ENCODE measurements around the gene ZNF518B.

DNA sequence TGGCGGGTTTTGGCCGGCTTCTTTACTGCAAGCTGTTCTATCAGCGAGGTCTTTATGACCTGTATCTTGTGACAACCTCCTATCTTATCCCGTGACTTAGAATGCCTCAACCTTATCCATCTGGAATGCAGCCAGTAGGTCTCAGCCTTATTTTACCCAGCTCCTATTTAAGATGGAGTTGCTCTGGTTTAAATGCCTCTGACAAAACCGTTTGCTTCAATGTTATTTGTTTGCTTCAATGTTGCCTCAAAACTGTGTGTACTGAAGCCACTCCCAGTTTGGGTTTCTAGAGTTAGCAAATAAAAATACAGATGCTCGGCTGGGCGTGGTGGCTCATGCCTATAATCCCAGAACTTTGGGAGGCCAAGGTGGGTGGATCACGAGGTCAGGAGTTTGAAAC lies 51.6 kb downstream of the ZNF518B start:
- TF ChIP-seq EP300 (IDR thresholded peaks at IDR 0.05), result no peak
- TF ChIP-seq, protein P1, sequence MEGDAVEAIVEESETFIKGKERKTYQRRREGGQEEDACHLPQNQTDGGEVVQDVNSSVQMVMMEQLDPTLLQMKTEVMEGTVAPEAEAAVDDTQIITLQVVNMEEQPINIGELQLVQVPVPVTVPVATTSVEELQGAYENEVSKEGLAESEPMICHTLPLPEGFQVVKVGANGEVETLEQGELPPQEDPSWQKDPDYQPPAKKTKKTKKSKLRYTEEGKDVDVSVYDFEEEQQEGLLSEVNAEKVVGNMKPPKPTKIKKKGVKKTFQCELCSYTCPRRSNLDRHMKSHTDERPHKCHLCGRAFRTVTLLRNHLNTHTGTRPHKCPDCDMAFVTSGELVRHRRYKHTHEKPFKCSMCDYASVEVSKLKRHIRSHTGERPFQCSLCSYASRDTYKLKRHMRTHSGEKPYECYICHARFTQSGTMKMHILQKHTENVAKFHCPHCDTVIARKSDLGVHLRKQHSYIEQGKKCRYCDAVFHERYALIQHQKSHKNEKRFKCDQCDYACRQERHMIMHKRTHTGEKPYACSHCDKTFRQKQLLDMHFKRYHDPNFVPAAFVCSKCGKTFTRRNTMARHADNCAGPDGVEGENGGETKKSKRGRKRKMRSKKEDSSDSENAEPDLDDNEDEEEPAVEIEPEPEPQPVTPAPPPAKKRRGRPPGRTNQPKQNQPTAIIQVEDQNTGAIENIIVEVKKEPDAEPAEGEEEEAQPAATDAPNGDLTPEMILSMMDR (IDR thresholded peaks at IDR 0.05), result no peak
- TF ChIP-seq POLR2A (IDR thresholded peaks at IDR 0.05), result no peak
- TF ChIP-seq POLR2AphosphoS5 (IDR thresholded peaks at IDR 0.05), result no peak
